Stimulated activated CD4-positive, alpha-beta T cell treated with anti-CD3 and anti-CD28 coated beads, Interleukin-12 subunit alpha, Interleukin-12 subunit beta, amount 100 ng/mL, for 48 hours (primary cell): ENCODE results near the gene KHDC4.

Source experiments
- DNase-seq, 3 donors: peaks; one replicate each; pipeline ENCODE4 v3.0.0-alpha.2; 2020; ENCODE audit warnings: low read depth in 2 of 3, low spot score in 1 of 3

Gene KHDC4

GRCh38 chr1:155970531-155971167 lies 36.4 kb upstream of the KHDC4 start:
- DNase-seq: no peak

- no peak for DNase-seq
These were observed 35.2 kb upstream of the KHDC4 start for GRCh38 chr1:155969377-155969791.

GRCh38 chr1:155968670-155969069 lies 34.5 kb upstream of the KHDC4 start:
- no peak for DNase-seq

- no peak for DNase-seq
These were observed 33.8 kb upstream of the KHDC4 start for GRCh38 chr1:155968051-155968400.

- DNase-seq: no peak
These were observed 33.3 kb upstream of the KHDC4 start for GRCh38 chr1:155967341-155968050.

- no peak for DNase-seq
These were observed 32.5 kb upstream of the KHDC4 start for GRCh38 chr1:155966750-155967149.

GRCh38 chr1:155966135-155966534 lies 31.9 kb upstream of the KHDC4 start:
- DNase-seq: no peak

GRCh38 chr1:155964193-155964592 lies 30.0 kb upstream of the KHDC4 start:
- DNase-seq: no peak

GRCh38 chr1:155962599-155963211 lies 28.5 kb upstream of the KHDC4 start:
- no peak for DNase-seq

- DNase-seq: no peak
These were observed 27.7 kb upstream of the KHDC4 start for GRCh38 chr1:155961937-155962336.

GRCh38 chr1:155960081-155960745 lies 26.0 kb upstream of the KHDC4 start:
- no peak for DNase-seq

- no peak for DNase-seq
These were observed 23.2 kb upstream of the KHDC4 start for GRCh38 chr1:155957411-155957915.

- DNase-seq: no peak
These were observed 20.4 kb upstream of the KHDC4 start for GRCh38 chr1:155954645-155955044.

- DNase-seq: no peak
These were observed 18.3 kb upstream of the KHDC4 start for GRCh38 chr1:155952505-155952890.

- DNase-seq: no peak
These were observed 17.7 kb upstream of the KHDC4 start for GRCh38 chr1:155951753-155952504.

- DNase-seq: no peak
These were observed 16.6 kb upstream of the KHDC4 start for GRCh38 chr1:155950829-155951228.

GRCh38 chr1:155947741-155948140 lies 13.5 kb upstream of the KHDC4 start:
- DNase-seq: no peak

- no peak for DNase-seq
These were observed 13.1 kb upstream of the KHDC4 start for GRCh38 chr1:155947292-155947691.

- no peak for DNase-seq
These were observed 12.5 kb upstream of the KHDC4 start for GRCh38 chr1:155946633-155947219.

- DNase-seq: no peak
These were observed 10.2 kb upstream of the KHDC4 start for GRCh38 chr1:155944444-155944799.
